SJSA1 (cell line): ENCODE measurements around the gene DRC1. TPM values are rescaled to one million over a fixed set of nuclear protein-coding genes. Genes with fewer than 3 reads are reported as not detected.

Source experiments
- DNase-seq, 2 experiments: peaks; one replicate each; pipeline ENCODE4 v3.0.0-alpha.2; 2015 to 2020; ENCODE audit warnings: low spot score in 2 of 2, low read depth in 1 of 2
- H3K27ac ChIP-seq: fragments of 250-450 bp; sonication (Bioruptor Pico); 2 replicates; pipeline ENCODE4 v1.5.1; 2020; ENCODE audit warnings: mild to moderate bottlenecking, moderate library complexity
- H3K27me3 ChIP-seq: fragments of 250-450 bp; sonication (Bioruptor Pico); replicated peaks from 2 replicates; pipeline ENCODE4 v1.5.1; 2020; ENCODE audit warnings: mild to moderate bottlenecking, moderate library complexity
- H3K36me3 ChIP-seq: fragments of 250-450 bp; sonication (Bioruptor Pico); 2 replicates; pipeline ENCODE4 v1.5.1; 2020; ENCODE audit warnings: mild to moderate bottlenecking
- H3K4me1 ChIP-seq: fragments of 250-450 bp; sonication (Bioruptor Pico); replicated peaks from 2 replicates; pipeline ENCODE4 v1.6.1; 2021; ENCODE audit warnings: mild to moderate bottlenecking
- H3K4me3 ChIP-seq: fragments of 250-450 bp; sonication (Bioruptor Pico); 2 replicates; pipeline ENCODE4 v1.5.1; 2020; ENCODE audit warnings: mild to moderate bottlenecking
- H3K9me3 ChIP-seq: fragments of 250-450 bp; sonication (Bioruptor Pico); replicated peaks from 2 replicates; pipeline ENCODE4 v1.5.1; 2020; ENCODE audit warnings: mild to moderate bottlenecking
- total RNA-seq: library from RNA; depleted of rRNA; stranded (reverse); fragments of >200 nt; shearing (Covaris generic); gene quantifications from 2 replicates; pipeline ENCODE4 v1.2.3, GENCODE V29; 2014

The DRC1 gene
- total RNA-seq, 1 experiment from 2014 or later: not detected

DNA sequence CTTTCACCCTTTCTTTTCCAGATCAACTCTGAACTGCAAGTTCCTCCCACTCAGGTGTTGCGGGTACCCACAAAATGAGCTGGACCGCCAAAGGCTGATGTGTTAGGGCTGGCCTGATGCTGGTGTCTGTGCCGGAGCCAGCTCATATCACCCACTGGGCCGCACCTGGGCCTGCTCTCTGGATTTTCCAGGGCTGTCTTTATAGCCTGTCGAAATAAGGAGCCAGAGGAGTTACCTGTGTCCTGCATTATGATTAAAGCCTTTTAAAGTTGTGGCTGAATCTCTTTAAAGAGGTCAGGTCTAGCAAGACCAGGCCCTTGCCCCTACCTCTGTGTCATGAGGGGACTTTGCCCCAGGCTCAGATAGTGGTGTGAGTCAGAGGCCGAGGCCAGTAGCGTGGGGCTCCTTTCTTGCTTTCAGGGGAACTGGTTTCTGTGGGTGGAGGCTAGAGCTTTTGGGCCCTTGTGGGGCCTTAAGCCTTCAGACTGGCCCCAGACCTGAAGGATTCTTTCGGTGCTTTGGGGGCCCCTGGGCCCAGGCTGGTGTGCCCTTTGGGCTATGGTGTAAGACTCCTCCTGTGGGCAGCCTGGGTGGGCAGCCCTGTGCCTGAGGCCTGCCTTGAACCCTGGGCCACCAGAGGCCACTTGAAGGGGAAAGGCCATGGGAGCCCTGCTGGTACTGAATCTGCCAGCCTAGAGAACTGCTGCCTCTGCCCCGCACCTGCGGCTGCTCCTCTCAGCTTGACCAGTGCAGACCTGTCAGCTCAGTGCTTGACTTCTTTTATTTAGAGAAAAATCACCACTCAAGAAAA, 54.9 kb downstream of the DRC1 start:
- Histone ChIP-seq H3K4me1 (no peaks in the 10 kb centered on the region), H3K9me3 (no peaks in the 10 kb centered on the region), H3K4me3 (no peak overlapping the region), H3K36me3 (no peaks in the 10 kb centered on the region), H3K27ac (no peak overlapping the region), H3K27me3 (0 out of 2 replicates have a peak, but pooled peaks cover 4% of the 10 kb centered on the region)
- DNase-seq: peak in 1 of 2 experiments; percentile 27

DNA sequence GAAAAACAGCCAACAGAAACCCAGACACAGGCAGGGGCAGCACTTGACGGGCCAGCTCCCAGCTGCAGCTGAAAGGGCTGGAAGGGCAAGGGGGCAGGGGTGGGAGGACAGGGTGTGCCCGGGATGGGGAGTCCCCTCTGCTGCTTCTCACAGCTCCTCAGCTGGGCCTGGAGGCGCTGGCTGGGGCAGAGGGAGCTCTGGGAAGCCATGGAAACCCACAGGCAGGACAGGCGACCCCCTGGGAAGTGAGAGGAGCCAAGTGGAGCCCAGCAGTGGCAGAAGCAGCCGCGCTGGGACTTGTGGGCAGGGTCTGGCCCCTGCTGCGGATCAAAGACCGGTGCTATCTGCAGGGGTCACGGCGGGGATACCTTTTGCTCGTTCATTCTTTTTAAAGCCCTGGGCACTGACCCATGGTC, 55.5 kb downstream of the DRC1 start:
- Histone ChIP-seq H3K9me3 (no peaks in the 10 kb centered on the region), H3K27ac (no peak overlapping the region), H3K27me3 (0 out of 2 replicates have a peak, but pooled peaks cover 4% of the 10 kb centered on the region), H3K4me1 (no peaks in the 10 kb centered on the region), H3K36me3 (no peaks in the 10 kb centered on the region), H3K4me3 (no peak overlapping the region)
- peak in 1 of 2 experiments; percentile 22 for DNase-seq

DNA sequence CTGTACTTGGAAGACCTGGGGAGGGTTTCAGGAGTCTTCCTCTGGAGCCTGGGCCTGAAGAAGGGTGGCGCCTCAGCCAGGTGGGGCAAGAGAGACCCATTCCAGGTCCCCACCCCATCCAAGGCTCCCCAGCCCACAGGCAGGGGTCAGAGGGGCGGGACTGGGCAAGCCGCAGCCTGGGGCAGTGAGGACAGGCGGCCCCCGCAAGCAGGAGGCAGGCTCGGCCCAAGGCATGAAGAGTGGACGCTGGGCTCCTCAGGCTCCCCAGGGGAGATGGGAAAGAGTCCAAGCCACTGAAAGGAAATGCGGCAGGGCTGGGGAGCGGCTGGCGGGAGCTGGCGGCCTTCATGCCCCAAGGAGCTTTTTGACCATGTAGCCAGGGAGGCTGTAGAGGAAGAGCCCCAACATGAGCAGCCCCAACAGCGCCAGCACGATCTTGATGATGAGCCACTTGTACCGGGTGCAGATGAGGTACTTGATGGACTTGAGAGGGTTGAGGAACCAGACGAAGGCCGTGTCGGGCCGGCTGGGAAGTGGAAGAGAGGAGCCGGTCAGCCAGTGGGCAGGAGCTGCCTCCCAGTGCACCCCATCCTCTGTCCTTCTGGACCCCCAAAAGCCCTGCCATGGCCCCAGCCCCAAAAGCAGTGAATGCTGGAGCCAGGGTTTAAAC, 56.1 kb downstream of the DRC1 start:
- Histone ChIP-seq H3K36me3 (no peaks in the 10 kb centered on the region), H3K27me3 (0 out of 2 replicates have a peak, but pooled peaks cover 4% of the 10 kb centered on the region), H3K4me1 (no peaks in the 10 kb centered on the region), H3K27ac (no peak overlapping the region), H3K9me3 (no peaks in the 10 kb centered on the region), H3K4me3 (no peak overlapping the region)
- DNase-seq: peak in 1 of 2 experiments; percentile 34

DNA sequence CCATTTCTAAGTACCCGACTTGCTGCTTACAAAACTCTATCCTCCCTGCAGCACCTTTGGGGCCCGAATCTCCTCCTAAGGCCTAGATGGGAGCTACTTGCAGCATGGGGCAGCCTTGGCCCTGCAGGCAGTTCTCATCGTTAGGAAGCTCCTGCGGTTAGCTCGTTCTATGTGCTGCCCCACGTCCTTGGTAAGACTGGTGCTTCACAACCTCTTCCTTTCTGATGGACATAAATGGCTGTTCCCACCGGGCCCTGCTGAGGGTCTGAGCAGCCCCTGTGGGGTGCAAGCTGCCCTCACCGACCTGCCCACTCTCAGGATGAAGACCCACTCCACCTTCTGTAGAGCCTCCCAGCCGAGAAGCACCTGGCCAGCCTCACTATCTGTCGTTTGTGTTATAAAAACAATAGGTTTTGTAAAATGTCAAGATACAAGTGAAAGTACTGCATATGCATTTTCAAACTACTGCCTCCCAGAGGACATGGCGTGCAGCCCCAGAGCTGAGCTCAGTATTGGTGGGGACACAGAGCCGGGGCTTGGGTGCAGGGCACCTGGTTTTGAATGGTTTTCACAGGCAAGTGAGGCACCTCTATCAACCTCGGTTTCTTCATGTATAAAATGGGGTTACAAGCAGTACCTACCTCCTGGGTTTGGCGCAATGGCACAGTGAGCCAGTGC, 56.8 kb downstream of the DRC1 start:
- DNase-seq: peak in 1 of 2 experiments; percentile 33
- Histone ChIP-seq H3K4me3 (no peak overlapping the region), H3K27ac (no peak overlapping the region), H3K9me3 (no peaks in the 10 kb centered on the region), H3K36me3 (no peaks in the 10 kb centered on the region), H3K27me3 (0 out of 2 replicates have a peak, but pooled peaks cover 4% of the 10 kb centered on the region), H3K4me1 (no peaks in the 10 kb centered on the region)

DNA sequence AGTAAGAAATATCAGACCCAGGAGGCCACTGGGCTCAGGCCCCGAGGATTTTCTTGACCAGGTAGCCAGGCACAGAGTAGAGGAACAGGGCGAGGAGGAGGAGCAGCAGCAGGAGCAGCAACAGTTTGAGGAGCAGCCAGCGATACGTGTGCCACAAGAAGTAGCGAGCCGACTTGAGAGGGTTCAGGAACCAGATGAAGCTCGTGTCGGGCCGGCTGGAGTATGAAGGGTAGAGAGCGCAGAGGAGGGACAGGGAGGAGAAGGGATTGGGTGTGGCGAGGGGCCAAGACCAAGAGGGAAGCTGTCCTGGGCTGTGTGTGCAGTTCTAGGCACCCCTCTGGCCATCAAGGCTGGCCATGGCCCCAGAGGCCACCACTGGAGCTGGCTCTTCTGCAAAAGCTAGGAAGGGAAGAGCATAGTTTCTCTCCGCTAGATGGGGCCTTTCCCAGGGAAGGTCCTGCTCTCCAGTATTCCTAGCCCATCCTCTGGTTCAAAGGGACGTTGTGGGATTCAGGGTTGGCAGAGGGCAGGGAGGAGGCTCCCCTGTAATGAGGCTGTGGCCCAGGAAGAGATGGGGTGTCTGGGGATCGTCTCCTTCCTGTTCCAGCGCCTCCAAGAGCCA, 58.4 kb downstream of the DRC1 start:
- H3K9me3 ChIP-seq: no peaks in the 10 kb centered on the region
- H3K27ac ChIP-seq: no peak overlapping the region
- H3K27me3 ChIP-seq: 0 out of 2 replicates have a peak, but pooled peaks cover 4% of the 10 kb centered on the region
- H3K36me3 ChIP-seq: no peaks in the 10 kb centered on the region
- H3K4me3 ChIP-seq: no peak overlapping the region
- no peaks in the 10 kb centered on the region for H3K4me1 ChIP-seq
- no peak for DNase-seq

DNA sequence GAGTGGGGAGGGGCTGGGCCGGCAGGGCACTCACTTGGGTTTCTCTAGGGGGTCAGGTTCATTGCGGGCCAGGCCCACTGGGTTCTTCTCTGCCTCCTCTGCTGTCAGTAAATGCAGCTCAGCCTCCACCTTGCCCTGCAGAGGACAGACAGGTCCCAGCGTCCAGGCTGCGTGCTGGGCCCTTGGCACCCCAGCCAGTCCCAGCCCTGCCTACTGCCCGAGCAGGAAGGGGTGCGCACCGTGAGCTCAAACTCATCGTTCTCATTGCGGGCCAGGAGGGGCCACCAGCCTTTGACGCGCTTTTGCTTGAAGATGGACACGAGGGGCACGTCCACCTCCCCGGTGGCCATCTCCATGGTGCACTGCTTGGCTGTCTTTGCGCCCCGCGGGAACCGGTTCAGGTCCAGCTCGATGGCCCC, 58.9 kb downstream of the DRC1 start:
- Histone ChIP-seq H3K4me1 (no peaks in the 10 kb centered on the region), H3K4me3 (no peak overlapping the region), H3K9me3 (no peaks in the 10 kb centered on the region), H3K36me3 (no peaks in the 10 kb centered on the region), H3K27ac (no peak overlapping the region), H3K27me3 (0 out of 2 replicates have a peak, but pooled peaks cover 4% of the 10 kb centered on the region)
- no peak for DNase-seq

DNA sequence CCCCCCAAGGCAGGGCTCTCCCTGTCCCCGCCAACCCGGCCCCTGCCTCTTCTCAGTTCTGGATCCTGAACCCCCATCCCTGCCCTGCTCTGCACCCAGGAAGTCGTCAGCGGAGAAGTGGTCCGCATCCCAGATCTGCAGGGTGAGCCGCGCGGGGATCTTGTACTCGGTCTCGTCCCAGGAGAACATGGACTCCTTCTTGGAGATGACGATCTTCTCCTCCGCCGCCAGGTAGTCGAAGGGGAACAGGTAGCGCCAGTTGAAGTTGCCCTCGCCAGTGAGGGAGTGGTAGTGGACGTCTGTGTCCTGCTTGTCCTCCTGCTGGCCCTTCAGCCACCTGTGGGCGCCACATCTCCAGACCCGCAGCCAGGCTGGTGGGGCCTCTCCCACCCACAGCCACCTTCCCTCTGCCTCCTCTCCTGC, 59.9 kb downstream of the DRC1 start:
- 0 out of 2 replicates have a peak, but pooled peaks cover 4% of the 10 kb centered on the region for H3K27me3 ChIP-seq
- H3K36me3 ChIP-seq: no peaks in the 10 kb centered on the region
- H3K27ac ChIP-seq: no peak overlapping the region
- H3K4me1 ChIP-seq: no peaks in the 10 kb centered on the region
- DNase-seq: no peak
- H3K9me3 ChIP-seq: no peaks in the 10 kb centered on the region
- no peak overlapping the region for H3K4me3 ChIP-seq

DNA sequence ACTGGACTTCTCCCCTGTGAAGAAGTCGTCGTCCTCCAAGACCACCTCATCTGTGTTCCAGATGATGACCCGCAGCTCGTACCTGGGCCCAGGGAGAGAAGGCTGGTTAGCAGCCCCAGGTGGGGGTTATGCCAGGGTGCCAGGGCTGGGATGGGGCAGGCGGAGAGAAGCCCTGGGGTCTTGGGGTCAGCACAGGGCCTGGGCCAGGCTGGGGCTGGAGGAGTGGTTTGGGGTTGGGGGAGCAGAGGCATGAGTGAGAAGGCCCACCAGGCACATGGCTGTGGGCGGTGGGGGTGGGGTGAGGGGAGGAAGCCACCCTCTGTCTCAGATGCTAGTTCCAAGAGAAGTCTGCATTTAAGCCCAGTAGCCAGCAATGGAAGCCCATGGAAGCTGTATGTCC, 60.4 kb downstream of the DRC1 start:
- no peak for DNase-seq

DNA sequence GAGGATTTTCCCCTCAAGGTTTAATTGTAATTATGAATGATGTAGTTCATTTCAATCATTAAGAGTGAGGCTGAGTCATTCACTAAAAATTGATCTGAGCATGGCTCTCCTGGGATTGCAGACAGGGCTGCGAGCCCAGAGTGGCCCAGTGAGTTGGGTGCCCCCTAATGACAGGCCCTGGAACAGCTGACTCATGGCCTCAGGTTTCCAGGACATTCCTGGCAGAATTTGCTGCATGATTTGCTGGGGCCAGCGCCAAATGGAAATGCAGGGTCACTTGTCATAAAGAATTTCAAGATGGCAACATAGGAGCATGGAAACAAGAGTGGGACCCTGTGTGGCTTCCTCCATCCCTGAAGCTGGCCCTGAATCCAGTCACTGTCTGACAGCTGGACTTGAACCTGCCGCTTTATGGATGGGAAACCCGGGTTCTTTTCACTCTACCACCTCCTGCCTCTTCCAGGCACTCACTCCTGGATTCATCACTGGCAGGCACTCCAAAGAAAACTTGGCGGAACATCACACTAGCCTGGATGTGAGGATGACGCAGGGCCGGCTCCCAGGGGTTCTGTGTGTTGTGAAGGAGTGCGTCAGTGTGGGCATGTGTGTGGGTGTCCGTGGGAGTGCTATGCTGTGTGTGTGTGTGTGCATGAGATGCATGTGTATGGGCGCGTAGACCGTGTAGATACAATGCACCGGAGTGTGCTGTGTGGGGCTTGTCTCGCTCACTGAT, 61.0 kb downstream of the DRC1 start:
- Histone ChIP-seq H3K27ac (no peak overlapping the region), H3K36me3 (no peaks in the 10 kb centered on the region), H3K4me1 (no peaks in the 10 kb centered on the region), H3K9me3 (no peaks in the 10 kb centered on the region), H3K4me3 (no peak overlapping the region), H3K27me3 (0 out of 2 replicates have a peak, but pooled peaks cover 4% of the 10 kb centered on the region)
- DNase-seq: no peak

More for the DNA sequence above, 60.4 kb downstream of the DRC1 start:
- Histone ChIP-seq H3K27ac (no peak overlapping the region), H3K36me3 (no peaks in the 10 kb centered on the region), H3K4me1 (no peaks in the 10 kb centered on the region), H3K4me3 (no peak overlapping the region), H3K27me3 (0 out of 2 replicates have a peak, but pooled peaks cover 4% of the 10 kb centered on the region), H3K9me3 (no peaks in the 10 kb centered on the region)

DNA sequence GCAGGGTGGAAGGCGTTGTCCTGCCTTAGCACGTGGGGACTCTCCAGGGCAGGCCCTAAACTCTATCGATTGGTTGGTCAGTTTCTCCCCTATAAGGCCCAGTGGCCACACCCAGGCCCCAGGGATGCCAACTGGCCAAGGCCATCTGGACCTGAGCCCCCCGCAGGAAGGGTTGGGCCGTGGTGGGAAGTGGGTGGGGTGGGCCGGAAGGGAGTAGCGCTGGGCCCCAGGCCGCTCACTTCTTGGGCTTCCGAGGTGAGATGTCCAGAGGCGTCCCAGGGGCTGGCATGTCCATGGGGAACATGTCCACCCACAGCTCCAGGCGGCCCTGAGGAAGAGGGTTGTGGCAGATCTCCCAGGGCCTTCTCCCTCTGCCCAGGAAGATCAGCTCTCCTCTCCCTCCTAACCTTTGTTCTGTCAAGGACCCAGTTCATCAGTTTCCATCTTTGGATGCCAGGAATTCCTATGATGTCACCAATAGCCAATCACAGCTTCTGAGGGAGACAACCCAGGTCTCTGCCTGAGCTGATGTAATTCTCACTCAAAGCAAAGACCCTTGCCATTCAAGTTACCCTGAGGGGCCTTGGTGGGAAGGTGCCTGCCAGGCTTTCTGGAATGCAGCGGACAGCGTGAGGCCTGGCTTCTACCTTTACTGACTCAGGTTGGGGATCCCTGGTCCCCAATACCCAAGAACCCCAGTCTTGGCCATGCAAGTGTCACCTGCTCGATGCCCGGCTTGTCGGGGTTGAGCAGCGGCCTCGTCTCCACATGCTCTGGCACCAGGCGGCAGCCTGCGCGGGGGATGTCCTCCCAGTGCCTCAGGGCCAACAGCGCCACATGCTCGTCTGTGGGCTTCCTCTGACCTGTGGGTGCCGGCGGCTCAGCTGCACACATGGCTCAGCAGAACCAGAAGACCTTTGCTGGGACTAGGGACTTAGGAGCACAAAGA, 61.8 kb downstream of the DRC1 start:
- H3K36me3 ChIP-seq: no peaks in the 10 kb centered on the region
- H3K4me3 ChIP-seq: no peak overlapping the region
- DNase-seq: no peak
- no peak overlapping the region for H3K27ac ChIP-seq
- H3K27me3 ChIP-seq: 0 out of 2 replicates have a peak, but pooled peaks cover 1% of the 10 kb centered on the region
- no peaks in the 10 kb centered on the region for H3K4me1 ChIP-seq
- no peaks in the 10 kb centered on the region for H3K9me3 ChIP-seq

DNA sequence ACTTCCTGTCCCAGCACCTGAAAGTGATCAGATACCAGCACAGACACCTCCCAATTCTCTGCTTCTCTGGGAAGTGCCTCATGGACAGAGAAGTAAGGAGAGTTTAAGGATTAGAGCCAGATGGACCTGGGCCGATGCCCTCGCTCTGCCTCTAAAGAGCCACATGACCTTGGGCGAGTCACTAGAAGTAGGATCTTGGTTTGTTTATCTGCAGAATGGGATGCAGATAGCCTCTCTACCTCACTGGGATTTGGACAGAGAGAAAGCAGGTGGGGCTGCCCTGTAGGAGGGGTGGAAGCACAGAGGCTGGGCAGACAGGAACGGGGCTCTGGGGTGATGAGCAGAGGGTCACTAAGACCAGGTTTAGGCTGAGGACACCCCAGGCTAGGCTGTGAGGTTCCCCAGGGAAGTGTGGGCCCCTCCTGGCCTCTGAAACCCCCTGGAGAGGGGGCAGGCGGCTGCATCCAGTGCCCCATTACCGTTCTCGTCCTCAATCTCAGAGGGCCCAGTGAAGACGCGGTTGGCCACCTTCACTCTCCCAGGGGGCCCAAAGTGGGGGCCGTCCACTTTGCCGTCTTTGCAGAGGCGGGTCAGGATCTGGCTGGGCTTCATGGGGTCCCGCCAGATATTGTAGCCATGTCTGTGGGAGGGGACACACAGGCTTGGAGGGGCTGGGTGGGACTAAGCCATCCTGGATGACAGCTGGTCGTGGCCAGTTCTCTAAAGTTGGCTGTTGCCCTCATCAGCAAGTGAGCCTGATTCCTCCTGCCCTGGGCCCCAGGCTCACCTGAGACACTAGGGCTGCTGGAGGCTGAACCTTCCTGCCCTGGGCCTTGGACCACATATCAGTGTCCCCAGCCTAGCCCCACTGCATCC, 62.9 kb downstream of the DRC1 start:
- no peaks in the 10 kb centered on the region for H3K27me3 ChIP-seq
- peaks cover 5% of the 10 kb centered on the region for H3K9me3 ChIP-seq
- no peak for DNase-seq
- no peak overlapping the region for H3K4me3 ChIP-seq
- H3K4me1 ChIP-seq: no peaks in the 10 kb centered on the region
- H3K36me3 ChIP-seq: no peaks in the 10 kb centered on the region
- no peak overlapping the region for H3K27ac ChIP-seq
